Suprapubic skin (tissue), 4 donors: Measurements from ENCODE around the gene NTMT2.

Experiments used
- CTCF ChIP-seq, 2 donors: fragments of 200-600 bp in 1 of 2; fragments of 450-650 bp in 1 of 2; sonication (generic) in 1 of 2; IDR thresholded peaks; one replicate each; pipeline ENCODE4 v1.5.1; 2016 to 2019; ENCODE audit warnings: antibody characterized with exemption in 2 of 2, mild to moderate bottlenecking in 1 of 2, moderate library complexity in 1 of 2
- EP300 ChIP-seq: sonication (generic); formaldehyde crosslinking; IDR thresholded peaks from one replicate; pipeline ENCODE4 v1.6.1; 2017; ENCODE audit warnings: antibody characterized with exemption
- POLR2A ChIP-seq, 2 donors: fragments of 450-650 bp; IDR thresholded peaks; one replicate each; pipeline ENCODE4 v1.6.1; 2017; ENCODE audit warnings: antibody characterized with exemption in 2 of 2, mild to moderate bottlenecking in 2 of 2, moderate library complexity in 2 of 2
- POLR2AphosphoS5 ChIP-seq, 3 donors: sonication (generic); formaldehyde crosslinking; IDR thresholded peaks; one replicate each; pipeline ENCODE4 v1.6.1; 2017; ENCODE audit warnings: antibody characterized with exemption in 3 of 3

- TF ChIP-seq CTCF (IDR thresholded peaks at IDR 0.05), result no peak
- TF ChIP-seq POLR2AphosphoS5 (IDR thresholded peaks at IDR 0.05), result no peak
- no peak for TF ChIP-seq POLR2A (IDR thresholded peaks at IDR 0.05)
- no peak for TF ChIP-seq EP300
Measured at GRCh38 chr1:170215072-170215885, 69.5 kb downstream of the NTMT2 start.
